SK-MEL-5 (cell line): ENCODE measurements around the gene DNAJC13. TPM values are rescaled to one million over a fixed set of nuclear protein-coding genes. Genes with fewer than 3 reads are reported as not detected.
A peak's percentile ranks its signal among the peaks of the same experiment; 100 is the strongest.

ENCODE experiments used
- DNase-seq: peaks from one replicate; pipeline ENCODE4 v3.0.0-alpha.2; 2016; ENCODE audit warnings: low read depth, low spot score
- in situ Hi-C: cut with HindIII; loops from 2 replicates; pipeline ENCODE4 v1.10.0; 2016; ENCODE audit warnings: low sequenced_read_pairs, high pct_unique_total_duplicates, low pct_unique_long_range_greater_than_20kb
- total RNA-seq: library from RNA; depleted of rRNA; stranded (reverse); fragments of >200 nt; shearing (Covaris generic); gene quantifications from 2 replicates; pipeline ENCODE4 v1.2.3, GENCODE V29; 2014

Gene DNAJC13
- total RNA-seq, 1 experiment from 2014 or later: 49.8 TPM

GRCh38 chr3:132521901-132522300 is 104.6 kb downstream of the DNAJC13 start:
- in situ Hi-C loops: no loop called here
- DNase-seq: no peak

- in situ Hi-C loops: no loop called here
- DNase-seq: no peak
Measured at GRCh38 chr3:132522353-132522752, 105.1 kb downstream of the DNAJC13 start.

- DNase-seq: no peak
- in situ Hi-C loops: no loop called here
Measured at GRCh38 chr3:132530624-132531023, 113.3 kb downstream of the DNAJC13 start.

- DNase-seq: peak; percentile 81
- in situ Hi-C loops: no loop called here
Measured at GRCh38 chr3:132535575-132536441, 118.5 kb downstream of the DNAJC13 start.

- peak; percentile 27 for DNase-seq
- in situ Hi-C loops: no loop called here
Measured at GRCh38 chr3:132536442-132537153, 119.3 kb downstream of the DNAJC13 start.

- no peak for DNase-seq
- in situ Hi-C loops: no loop called here
Measured at GRCh38 chr3:132537297-132537696, 120.0 kb downstream of the DNAJC13 start.

- no peak for DNase-seq
- in situ Hi-C loops: no loop called here
Measured at GRCh38 chr3:132538072-132538471, 120.8 kb downstream of the DNAJC13 start.

- in situ Hi-C loops: no loop called here
- no peak for DNase-seq
Measured at GRCh38 chr3:132539681-132540080, 122.4 kb downstream of the DNAJC13 start.

GRCh38 chr3:132542577-132542976 is 125.3 kb downstream of the DNAJC13 start:
- in situ Hi-C loops: no loop called here

GRCh38 chr3:132543011-132543739 is 125.9 kb downstream of the DNAJC13 start:
- in situ Hi-C loops: no loop called here
- DNase-seq: peak; percentile 32

More at GRCh38 chr3:132542577-132542976, 125.3 kb downstream of the DNAJC13 start:
- DNase-seq: no peak

GRCh38 chr3:132544130-132544529 is 126.8 kb downstream of the DNAJC13 start:
- in situ Hi-C loops: no loop called here
- no peak for DNase-seq

- in situ Hi-C loops: no loop called here
Measured at GRCh38 chr3:132545471-132545870, 128.2 kb downstream of the DNAJC13 start.

GRCh38 chr3:132549169-132549568 is 131.9 kb downstream of the DNAJC13 start:
- DNase-seq: no peak
- in situ Hi-C loops: no loop called here

More at GRCh38 chr3:132545471-132545870, 128.2 kb downstream of the DNAJC13 start:
- DNase-seq: no peak

- DNase-seq: peak; percentile 23
- in situ Hi-C loops: no loop called here
Measured at GRCh38 chr3:132549890-132550578, 132.7 kb downstream of the DNAJC13 start.

GRCh38 chr3:132550579-132551305 is 133.4 kb downstream of the DNAJC13 start:
- no peak for DNase-seq
- in situ Hi-C loops: no loop called here

- DNase-seq: no peak
- in situ Hi-C loops: no loop called here
Measured at GRCh38 chr3:132553826-132554225, 136.5 kb downstream of the DNAJC13 start.

GRCh38 chr3:132554437-132554836 is 137.1 kb downstream of the DNAJC13 start:
- in situ Hi-C loops: no loop called here
- DNase-seq: no peak
